Vagina (tissue), 2 donors: ENCODE data around the gene AEBP1. TPM values are rescaled to one million over a fixed set of nuclear protein-coding genes. Genes with fewer than 3 reads are reported as not detected.

Experiments used
- DNase-seq, 2 donors: peaks; one replicate each; pipeline ENCODE4 v3.0.0-alpha.2; 2017; ENCODE audit errors: extremely low spot score in 2 of 2
- H3K27ac ChIP-seq: fragments of 200-600 bp; sonication (generic); one replicate; pipeline ENCODE4 v1.5.1; 2019
- H3K27me3 ChIP-seq: fragments of 200-600 bp; sonication (generic); one replicate; pipeline ENCODE4 v1.5.1; 2019
- H3K36me3 ChIP-seq, 2 donors: fragments of 200-600 bp; sonication (generic); one replicate each; pipeline ENCODE4 v1.5.1; 2017 to 2019
- H3K4me1 ChIP-seq: fragments of 200-600 bp; sonication (generic); one replicate; pipeline ENCODE4 v1.5.1; 2019
- H3K4me3 ChIP-seq, 2 donors: fragments of 200-600 bp; sonication (generic); 1 replicate in 1 of 2; 2 replicates in 1 of 2; pipeline ENCODE4 v1.5.1; 2016 to 2019
- H3K9me3 ChIP-seq: fragments of 200-600 bp; sonication (generic); one replicate; pipeline ENCODE4 v1.5.1; 2019
- CTCF ChIP-seq, 3 experiments: fragments of 450-650 bp in 2 of 3; fragments of 200-600 bp in 1 of 3; sonication (generic) in 1 of 3; IDR thresholded peaks; one replicate each; pipeline ENCODE4 v1.5.1; 2017 to 2019; ENCODE audit warnings: antibody characterized with exemption in 3 of 3, mild to moderate bottlenecking in 2 of 3, moderate library complexity in 2 of 3
- POLR2A ChIP-seq, 2 donors: fragments of 450-650 bp; IDR thresholded peaks; one replicate each; pipeline ENCODE4 v1.6.1; 2017; ENCODE audit warnings: antibody characterized with exemption in 2 of 2, mild to moderate bottlenecking in 2 of 2, moderate library complexity in 2 of 2
- POLR2AphosphoS5 ChIP-seq, 2 donors: sonication (generic); formaldehyde crosslinking; IDR thresholded peaks; one replicate each; pipeline ENCODE4 v1.9.0; 2017; ENCODE audit warnings: antibody characterized with exemption in 2 of 2, mild to moderate bottlenecking in 2 of 2, low read depth in 1 of 2; ENCODE audit not compliant: insufficient read depth in 1 of 2
- intact Hi-C: fragments of 100-400 bp; cut with DNase I; formaldehyde crosslinking; loops from one replicate; pipeline ENCODE4 v1.15.1; 2023
- total RNA-seq: library from RNA; depleted of rRNA; stranded (reverse); fragments of >200 nt; gene quantifications from one replicate; pipeline ENCODE4 v1.2.3, GENCODE V29; 2016

AEBP1 gene
- total RNA-seq, 1 donor from 2014 or later, result 321 TPM

DNA sequence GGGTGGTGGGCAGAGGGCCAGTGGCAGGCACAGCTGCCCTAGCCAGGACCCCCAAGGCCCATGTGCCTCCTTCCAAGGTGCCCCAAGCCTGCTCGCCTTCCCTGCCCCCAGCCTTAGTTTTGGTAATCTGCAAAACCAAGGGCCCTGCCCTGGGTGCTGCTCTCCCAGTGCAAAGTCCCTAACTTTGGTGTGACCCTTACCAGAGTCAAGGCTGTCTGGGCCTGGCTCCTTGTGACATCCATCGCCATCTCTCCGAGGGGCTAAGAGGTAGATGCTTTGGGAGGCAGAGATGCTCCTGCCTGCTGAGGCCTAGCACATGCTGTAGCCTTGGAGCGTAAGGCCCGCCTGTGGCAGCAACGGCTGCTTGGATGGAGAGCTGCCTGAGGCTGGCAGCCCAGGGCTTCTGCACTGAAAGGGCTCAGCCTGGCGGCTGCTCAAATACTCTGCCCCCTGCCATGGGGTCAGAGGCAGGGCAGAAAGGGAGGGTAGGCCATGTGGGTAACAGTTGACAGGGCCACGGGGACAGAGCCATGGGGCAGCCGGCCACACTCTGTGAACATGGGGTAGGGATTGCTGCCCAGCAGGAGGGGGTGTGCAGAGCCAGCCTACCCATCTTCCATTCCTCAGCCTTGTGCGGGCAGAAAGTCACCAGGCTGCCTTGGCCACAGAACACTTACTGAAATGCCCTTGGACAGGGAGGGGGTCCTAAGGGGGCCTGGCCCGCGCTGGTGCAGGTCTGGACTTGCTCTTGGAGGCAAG lies 54.9 kb downstream of the AEBP1 start:
- Histone ChIP-seq H3K4me1 (no peaks in the 10 kb centered on the region), H3K9me3 (no peaks in the 10 kb centered on the region), H3K27me3 (no peaks in the 10 kb centered on the region), H3K36me3 (no peaks in the 10 kb centered on the region), H3K27ac (no peak overlapping the region), H3K4me3 (no peak overlapping the region)
- no peak for DNase-seq
- intact Hi-C loops, result no loop called here
- no peak for TF ChIP-seq CTCF (IDR thresholded peaks at IDR 0.05)
- no peak for TF ChIP-seq POLR2A (IDR thresholded peaks at IDR 0.05)
- TF ChIP-seq POLR2AphosphoS5 (IDR thresholded peaks at IDR 0.05; ENCODE audit: insufficient read depth in 1 of 2, low read depth in 1 of 2), result no peak

- Histone ChIP-seq H3K9me3 (no peaks in the 10 kb centered on the region), H3K4me1 (no peaks in the 10 kb centered on the region), H3K27me3 (no peaks in the 10 kb centered on the region), H3K27ac (no peak overlapping the region), H3K4me3 (no peak overlapping the region), H3K36me3 (no peaks in the 10 kb centered on the region)
- DNase-seq, result no peak
- TF ChIP-seq POLR2A (IDR thresholded peaks at IDR 0.05), result no peak
- TF ChIP-seq CTCF (IDR thresholded peaks at IDR 0.05), result no peak
- no peak for TF ChIP-seq POLR2AphosphoS5 (IDR thresholded peaks at IDR 0.05; ENCODE audit: insufficient read depth in 1 of 2, low read depth in 1 of 2)
- intact Hi-C loops, result no loop called here
These were observed 55.9 kb downstream of the AEBP1 start for GRCh38 chr7:44159824-44160630.

- Histone ChIP-seq H3K36me3 (no peaks in the 10 kb centered on the region), H3K4me3 (no peak overlapping the region), H3K9me3 (no peaks in the 10 kb centered on the region), H3K4me1 (no peaks in the 10 kb centered on the region), H3K27me3 (no peaks in the 10 kb centered on the region), H3K27ac (no peak overlapping the region)
- no peak for TF ChIP-seq POLR2A (IDR thresholded peaks at IDR 0.05)
- TF ChIP-seq CTCF (IDR thresholded peaks at IDR 0.05), result no peak
- TF ChIP-seq POLR2AphosphoS5 (IDR thresholded peaks at IDR 0.05; ENCODE audit: insufficient read depth in 1 of 2, low read depth in 1 of 2), result no peak
- no peak for DNase-seq
- intact Hi-C loops, result no loop called here
These were observed 57.2 kb downstream of the AEBP1 start for GRCh38 chr7:44161371-44161770.

GRCh38 chr7:44162179-44162578 lies 58.0 kb downstream of the AEBP1 start:
- no peak for TF ChIP-seq POLR2A (IDR thresholded peaks at IDR 0.05)
- no peak for TF ChIP-seq CTCF (IDR thresholded peaks at IDR 0.05)
- TF ChIP-seq POLR2AphosphoS5 (IDR thresholded peaks at IDR 0.05; ENCODE audit: insufficient read depth in 1 of 2, low read depth in 1 of 2), result no peak
- H3K9me3 ChIP-seq, result no peaks in the 10 kb centered on the region
- DNase-seq, result no peak
- H3K27ac ChIP-seq, result no peak overlapping the region
- no peaks in the 10 kb centered on the region for H3K36me3 ChIP-seq
- H3K4me1 ChIP-seq, result no peaks in the 10 kb centered on the region
- no peaks in the 10 kb centered on the region for H3K27me3 ChIP-seq
- intact Hi-C loops, result no loop called here
- H3K4me3 ChIP-seq, result no peak overlapping the region
